K562 (cell line): Measurements from ENCODE around the gene SLC35G6. TPM values are rescaled to one million over a fixed set of nuclear protein-coding genes. Genes with fewer than 3 reads are reported as not detected.
A peak's percentile ranks its signal among the peaks of the same experiment; 100 is the strongest.

Experiments
- CXXC5 ChIP-seq: fragments of 250-450 bp; sonication (Bioruptor Pico); IDR thresholded peaks from 2 replicates; pipeline ENCODE4 v1.8.0; 2022; ENCODE audit warnings: inconsistent platforms, mild to moderate bottlenecking, moderate library complexity
- KDM5B ChIP-seq: fragments of 200-600 bp; sonication (generic); IDR thresholded peaks from 2 replicates; pipeline ENCODE4 v1.6.1; 2012; ENCODE audit warnings: low read depth, mild to moderate bottlenecking, moderate library complexity, low read length, control low read depth, inconsistent platforms; ENCODE audit not compliant: insufficient replicate concordance
- MTA1 ChIP-seq: fragments of 450-650 bp; IDR thresholded peaks from 2 replicates; pipeline ENCODE4 v1.6.1; 2017; ENCODE audit warnings: borderline replicate concordance
- TFE3 ChIP-seq: fragments of 450-650 bp; formaldehyde crosslinking; IDR thresholded peaks from 2 replicates; pipeline ENCODE4 v1.4.0; 2020; ENCODE audit warnings: mild to moderate bottlenecking, mixed read lengths
- THRB ChIP-seq: fragments of 450-650 bp; formaldehyde crosslinking; conservative IDR thresholded peaks from 2 replicates; pipeline ENCODE4 v1.4.0; 2022; ENCODE audit warnings: mild to moderate bottlenecking, missing genetic modification characterization
- XRCC4 ChIP-seq: IDR thresholded peaks from one replicate; pipeline ENCODE4 v1.6.1; 2011; ENCODE audit not compliant: insufficient read depth, insufficient read length; ENCODE audit errors: extremely low read depth
- ZBTB7A ChIP-seq: IDR thresholded peaks from 2 replicates; pipeline ENCODE4 v1.6.1; 2011; ENCODE audit warnings: low read depth, mild to moderate bottlenecking, low read length, moderate library complexity, borderline replicate concordance; ENCODE audit not compliant: control insufficient read depth
- ZNF274 ChIP-seq: IDR thresholded peaks from 2 replicates; pipeline ENCODE4 v1.6.1; 2011; ENCODE audit warnings: low read depth, mild to moderate bottlenecking, low read length, moderate library complexity, borderline replicate concordance
- polyA plus RNA-seq, 8 experiments: library from polyadenylated mRNA; depleted of rRNA in 4 of 8; stranded (reverse) in 5 of 8; unstranded in 3 of 8; fragments of >200 nt; fragmentation: Nextera tagmentation in 2 of 8; fragmentation: Illumina TruSeq in 1 of 8; extraction: Ambion mirVana in 2 of 8; extraction: Trizol in 1 of 8; gene quantifications; 2 replicates each; pipeline versions ENCODE4 v1.2.1 to v1.2.3, GENCODE V29; 2011 to 2014; ENCODE audit warnings: inconsistent platforms in 1 of 8, missing spikeins in 1 of 8
- total RNA-seq, 7 experiments: library from RNA; depleted of rRNA in 6 of 7; stranded (reverse); fragments of >200 nt in 6 of 7; fragmentation: Illumina TruSeq in 2 of 7; extraction: Trizol in 2 of 7; gene quantifications; 2 replicates each; pipeline versions ENCODE4 v1.2.1 to v1.2.3, GENCODE V29; 2011 to 2021; ENCODE audit warnings: low replicate concordance in 1 of 7

SLC35G6 gene
- total and polyA plus RNA-seq, 9 of the 15 experiments (the other 6 are each of a cell fraction or from before 2014, with no cell fraction given): not detected

GRCh38 chr17:7440113-7440833 lies 41.0 kb upstream of the SLC35G6 start (continued):
- TF ChIP-seq TFE3: no peak
- TF ChIP-seq ZNF274: no peak
- TF ChIP-seq KDM5B: no peak
- TF ChIP-seq XRCC4: no peak
- no peak for TF ChIP-seq MTA1
- no peak for TF ChIP-seq CXXC5 (CRISPR knock-in tag)
- no peak for TF ChIP-seq THRB (CRISPR knock-in tag)
- peak; percentile 45; the same call in 1 of the 2 replicates for TF ChIP-seq ZBTB7A
